ENCODE measurements around the gene ATF6B. TPM values are rescaled to one million over a fixed set of nuclear protein-coding genes. Genes with fewer than 3 reads are reported as not detected.

The ATF6B gene
- total RNA-seq, result 100 to 1,000 TPM in 1 of 2 donors, 10 to 100 TPM in 1; 83.3 to 131 TPM

- H3K27ac ChIP-seq, result peak within 1 kb of the TSS; percentile 75
- peak within 1 kb of the TSS; percentile 78 to 100 for H3K9ac ChIP-seq (ENCODE audit: low read depth in 2 of 2, low read length in 2 of 2)
- no peaks in the 10 kb centered on the region for H3K9me3 ChIP-seq
- no peaks in the 10 kb centered on the region for H3K27me3 ChIP-seq
- intact Hi-C loops (cut with DNase I), result no loop called here
- peak; percentile 98 for DNase-seq
- TF ChIP-seq CTCF (IDR thresholded peaks at IDR 0.05), result no peak
- H3K4me1 ChIP-seq, result peaks cover 21% of the 10 kb centered on the region
- no peaks in the 10 kb centered on the region for H3K36me3 ChIP-seq
- H3K4me3 ChIP-seq, result peak within 1 kb of the TSS; percentile 81
These were observed at the start of gene ATF6B for GRCh38 chr6:32127717-32128592. Gene ATF6B (minus strand): TSS chr6:32128246. CDS start chr6:32128207, 39 bp downstream.

- peak; percentile 59 for DNase-seq
- Histone ChIP-seq H3K9me3 (no peaks in the 10 kb centered on the region), H3K4me1 (peaks cover 22% of the 10 kb centered on the region), H3K36me3 (peaks cover 4% of the 10 kb centered on the region), H3K27ac (peak overlapping the region; percentile 94), H3K9ac (ENCODE audit: low read depth in 2 of 2, low read length in 2 of 2) (peak overlapping the region; percentile 15 to 90), H3K27me3 (no peaks in the 10 kb centered on the region), H3K4me3 (peak overlapping the region; percentile 77)
- no peak for TF ChIP-seq CTCF (IDR thresholded peaks at IDR 0.05)
- intact Hi-C loops (cut with DNase I), result no loop called here
These were observed 49.2 kb upstream of the ATF6B start for GRCh38 chr6:32177183-32177787.

GRCh38 chr6:32176476-32177182 lies 48.6 kb upstream of the ATF6B start:
- Histone ChIP-seq H3K27me3 (no peaks in the 10 kb centered on the region), H3K4me3 (peak overlapping the region; percentile 77), H3K4me1 (peaks cover 22% of the 10 kb centered on the region), H3K36me3 (peaks cover 4% of the 10 kb centered on the region), H3K9me3 (no peaks in the 10 kb centered on the region), H3K9ac (ENCODE audit: low read depth in 2 of 2, low read length in 2 of 2) (peak overlapping the region; percentile 32 to 90), H3K27ac (peak overlapping the region; percentile 94)
- peak; percentile 49 for DNase-seq
- TF ChIP-seq CTCF (IDR thresholded peaks at IDR 0.05), result no peak
- intact Hi-C loops (cut with DNase I), result no loop called here

GRCh38 chr6:32175711-32176475 lies 47.8 kb upstream of the ATF6B start, which contains the start of gene AGPAT1:
Gene AGPAT1 (minus strand): TSS chr6:32176084. CDS start chr6:32171496, 4,588 bp downstream.
- H3K4me3 ChIP-seq, result peak within 1 kb of the TSS; percentile 77
- H3K27me3 ChIP-seq, result no peaks in the 10 kb centered on the region
- H3K9ac ChIP-seq (ENCODE audit: low read depth in 2 of 2, low read length in 2 of 2), result peak within 1 kb of the TSS; percentile 90 to 99
- peak within 1 kb of the TSS; percentile 94 for H3K27ac ChIP-seq
- intact Hi-C loops (cut with DNase I), result no loop called here
- no peak for TF ChIP-seq CTCF (IDR thresholded peaks at IDR 0.05)
- no peaks in the 10 kb centered on the region for H3K9me3 ChIP-seq
- peaks cover 4% of the 10 kb centered on the region for H3K36me3 ChIP-seq
- DNase-seq, result peak; percentile 99
- peaks cover 22% of the 10 kb centered on the region for H3K4me1 ChIP-seq

All from colonic mucosa (tissue), 4 donors.